Body of pancreas (tissue), 4 donors: Measurements from ENCODE around the gene DIP2A.

Experiments used
- CTCF ChIP-seq, 7 experiments: fragments of 450-650 bp in 4 of 7; fragments of 200-600 bp in 3 of 7; sonication (generic) in 3 of 7; IDR thresholded peaks; one replicate each; pipeline ENCODE4 v1.5.1; 2016 to 2019; ENCODE audit warnings: antibody characterized with exemption in 7 of 7
- POLR2A ChIP-seq, 3 donors: fragments of 450-650 bp; IDR thresholded peaks; one replicate each; pipeline ENCODE4 v1.6.1; 2016; ENCODE audit warnings: antibody characterized with exemption in 3 of 3, mild to moderate bottlenecking in 2 of 3

- TF ChIP-seq CTCF (IDR thresholded peaks at IDR 0.05): no peak
- no peak for TF ChIP-seq POLR2A (IDR thresholded peaks at IDR 0.05)
Observed at GRCh38 chr21:46613391-46613790, 154.7 kb downstream of the DIP2A start.
